ENCODE measurements around the gene LDHB. TPM values are rescaled to one million over a fixed set of nuclear protein-coding genes. Genes with fewer than 3 reads are reported as not detected.
A peak's percentile ranks its signal among the peaks of the same experiment; 100 is the strongest.

The LDHB gene
- total and polyA plus RNA-seq, 9 of the 15 experiments (the other 6 are each of a cell fraction or from before 2014, with no cell fraction given), result 743 to 2,680 (median 968) TPM

GRCh38 chr12:21634245-21634644, 23.4 kb downstream of the LDHB start:
- Histone ChIP-seq H3K27ac (ENCODE audit: extremely low read depth, low read depth, low read length) (no peak overlapping the region), H3K4me3 (no peak overlapping the region), H3K4me1 (replicated peaks in 1 of 2; ENCODE audit: control insufficient read depth in 2 of 2, insufficient read depth in 2 of 2, low read length in 2 of 2) (no peaks in the 10 kb centered on the region; a peak in 1 of 5 replicates), H3K36me3 (ENCODE audit: control insufficient read depth, insufficient read depth, low read length) (peaks cover 46% of the 10 kb centered on the region), H3K9ac (ENCODE audit: insufficient read depth in 1 of 2, low read depth in 2 of 2, low read length in 2 of 2) (no peak overlapping the region), H3K27me3 (ENCODE audit: control insufficient read depth in 2 of 2, insufficient read depth in 2 of 2, low read length in 2 of 2) (no peaks in the 10 kb centered on the region), H3K9me3 (replicated peaks; ENCODE audit: control insufficient read depth, insufficient read depth, low read depth, low read length) (no peaks in the 10 kb centered on the region), H3K4me2 (ENCODE audit: insufficient read depth, low read length) (no peak overlapping the region), H3K9me1 (ENCODE audit: control insufficient read depth, insufficient read depth, low read length) (no peaks in the 10 kb centered on the region), H4K20me1 (replicated peaks; ENCODE audit: control insufficient read depth, insufficient read depth, low read length) (no peaks in the 10 kb centered on the region), H3K79me2 (ENCODE audit: control insufficient read depth, insufficient read depth, low read length) (peaks cover 2% of the 10 kb centered on the region; the same call in 1 of the 3 replicates), H2AFZ (ENCODE audit: low read depth, low read length) (no peak overlapping the region)
- ATAC-seq (peak; percentile 54), FAIRE-seq (no peak), DNase-seq (ENCODE audit: extremely low read depth in 1 of 4, low spot score in 3 of 4) (no peak)
- ChIA-PET POLR2A (interaction anchor here (0.6 kb wide), 1 partner anchor 14 kb away, joined by 3 read pairs; no protein-coding TSS in a partner anchor), CTCF (ENCODE audit: low intra/inter-chr PET ratio) (no interaction called here)
- no TSS peak for BruUV-seq (replicated peaks)
- TF ChIP-seq POLR2A (conservative IDR thresholded peaks at IDR 0.05), result peak; percentile 63
- no peak for TF ChIP-seq ZNF398 (CRISPR knock-in tag; IDR thresholded peaks at IDR 0.05)
- TF ChIP-seq TRIM24 (IDR thresholded peaks at IDR 0.05), result no peak
- peak; percentile 36 for TF ChIP-seq POLR2B (IDR thresholded peaks at IDR 0.05; ENCODE audit: low read depth, partially characterized antibody)
- TF ChIP-seq SUPT5H (IDR thresholded peaks at IDR 0.05), result peak; percentile 49; the same call in 1 of the 2 replicates
- no peak for TF ChIP-seq CREBBP (IDR thresholded peaks at IDR 0.05; ENCODE audit: low read depth, low read length)
- TF ChIP-seq, protein P1, sequence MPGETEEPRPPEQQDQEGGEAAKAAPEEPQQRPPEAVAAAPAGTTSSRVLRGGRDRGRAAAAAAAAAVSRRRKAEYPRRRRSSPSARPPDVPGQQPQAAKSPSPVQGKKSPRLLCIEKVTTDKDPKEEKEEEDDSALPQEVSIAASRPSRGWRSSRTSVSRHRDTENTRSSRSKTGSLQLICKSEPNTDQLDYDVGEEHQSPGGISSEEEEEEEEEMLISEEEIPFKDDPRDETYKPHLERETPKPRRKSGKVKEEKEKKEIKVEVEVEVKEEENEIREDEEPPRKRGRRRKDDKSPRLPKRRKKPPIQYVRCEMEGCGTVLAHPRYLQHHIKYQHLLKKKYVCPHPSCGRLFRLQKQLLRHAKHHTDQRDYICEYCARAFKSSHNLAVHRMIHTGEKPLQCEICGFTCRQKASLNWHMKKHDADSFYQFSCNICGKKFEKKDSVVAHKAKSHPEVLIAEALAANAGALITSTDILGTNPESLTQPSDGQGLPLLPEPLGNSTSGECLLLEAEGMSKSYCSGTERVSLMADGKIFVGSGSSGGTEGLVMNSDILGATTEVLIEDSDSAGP (CRISPR knock-in tag; IDR thresholded peaks at IDR 0.05), result no peak
- no peak for TF ChIP-seq HCFC1 (IDR thresholded peaks at IDR 0.05; ENCODE audit: low read depth, low read length)
- TF ChIP-seq NUFIP1 (IDR thresholded peaks at IDR 0.05; ENCODE audit: partially characterized antibody), result no peak
- TF ChIP-seq ZBTB11 (CRISPR knock-in tag; IDR thresholded peaks at IDR 0.05), result no peak
- TF ChIP-seq ZNF589 (CRISPR knock-in tag; IDR thresholded peaks at IDR 0.05; ENCODE audit: low read depth), result no peak
- intact Hi-C loops (cut with micrococcal nuclease) (no loop called here), in situ Hi-C loops (cut with MboI) (no loop called here)
- 93% methylated on average over 3 of the region's 3 CpGs for WGBS (ENCODE audit: insufficient coverage, low coverage, missing lambda C conversion rate)

Data from K562 (cell line).